Measurements from ENCODE around the gene GRN. TPM values are rescaled to one million over a fixed set of nuclear protein-coding genes. Genes with fewer than 3 reads are reported as not detected.

The GRN gene
- total RNA-seq, 4 donors from 2014 or later: 64.2 to 111 (median 87.1) TPM

GRCh38 chr17:44318077-44318892, 26.8 kb upstream of the GRN start:
- no peak for DNase-seq
- in situ Hi-C loops (cut with MboI; ENCODE audit: low sequenced_read_pairs in 4 of 4) (no loop called here), intact Hi-C loops (cut with DNase I; ENCODE audit: low total_unique reads) (no loop called here)
- TF ChIP-seq POLR2A (IDR thresholded peaks at IDR 0.05): no peak
- TF ChIP-seq CTCF (IDR thresholded peaks at IDR 0.05 in 4 of 5, conservative IDR thresholded peaks at IDR 0.05 in 1 of 5): no peak
- H3K4me1 ChIP-seq: peaks cover 0 to 7% of the 10 kb centered on the region in 2 donors
- peaks cover 36 to 40% (median 37%) of the 10 kb centered on the region in 3 donors for H3K27me3 ChIP-seq
- ATAC-seq: no peak
- no peaks in the 10 kb centered on the region for H3K9me3 ChIP-seq
- no peak overlapping the region for H3K27ac ChIP-seq
- peaks cover 0 to 38% of the 10 kb centered on the region in 2 donors for H3K36me3 ChIP-seq
- no peak overlapping the region for H3K4me3 ChIP-seq

- Histone ChIP-seq H3K27me3 (peaks cover 21 to 25% (median 23%) of the 10 kb centered on the region in 3 donors), H3K4me1 (peaks cover 6 to 13% of the 10 kb centered on the region in 2 donors), H3K4me3 (no peak overlapping the region), H3K9me3 (no peaks in the 10 kb centered on the region), H3K27ac (no peak overlapping the region), H3K36me3 (peaks cover 0 to 38% of the 10 kb centered on the region in 2 donors)
- DNase-seq (no peak), ATAC-seq (no peak)
- TF ChIP-seq POLR2A (IDR thresholded peaks at IDR 0.05): no peak
- in situ Hi-C loops (cut with MboI; ENCODE audit: low sequenced_read_pairs in 4 of 4): loop anchor here in 2 of 4 donors (5.0 to 10.0 kb wide), 2 partner anchors 98 to 175 kb away; partner anchors contain the start of gene HROB (in 1 of the 2)
- intact Hi-C loops (cut with DNase I; ENCODE audit: low total_unique reads): no loop called here
These were observed 25.0 kb upstream of the GRN start for GRCh38 chr17:44320066-44320465.

GRCh38 chr17:44321246-44322120, 23.6 kb upstream of the GRN start:
- intact Hi-C loops (cut with DNase I; ENCODE audit: low total_unique reads) (loop anchor here (2.0 kb wide), 1 partner anchor 179 kb away; no protein-coding TSS in a partner anchor), in situ Hi-C loops (cut with MboI; ENCODE audit: low sequenced_read_pairs in 4 of 4) (loop anchor here in 2 of 4 donors (5.0 to 10.0 kb wide), 2 partner anchors 99 to 177 kb away; partner anchors contain the start of gene HROB (in 1 of the 2))
- Histone ChIP-seq H3K36me3 (peaks cover 0 to 38% of the 10 kb centered on the region in 2 donors), H3K27me3 (peaks cover 9 to 12% (median 12%) of the 10 kb centered on the region in 3 donors), H3K9me3 (no peaks in the 10 kb centered on the region), H3K4me1 (peaks cover 13 to 22% of the 10 kb centered on the region in 2 donors), H3K27ac (no peak overlapping the region), H3K4me3 (no peak overlapping the region)
- DNase-seq (no peak), ATAC-seq (no peak)
- no peak for TF ChIP-seq POLR2A (IDR thresholded peaks at IDR 0.05)
- no peak for TF ChIP-seq CTCF (IDR thresholded peaks at IDR 0.05 in 4 of 5, conservative IDR thresholded peaks at IDR 0.05 in 1 of 5)

GRCh38 chr17:44322236-44322895, 22.7 kb upstream of the GRN start:
- no peak for ATAC-seq
- in situ Hi-C loops (cut with MboI; ENCODE audit: low sequenced_read_pairs in 4 of 4): loop anchor here in 2 of 4 donors (5.0 to 10.0 kb wide), 2 partner anchors 100 to 178 kb away; partner anchors contain the start of gene HROB (in 1 of the 2)

More at GRCh38 chr17:44322236-44322895, 22.7 kb upstream of the GRN start:
- DNase-seq: no peak
- Histone ChIP-seq H3K4me1 (peaks cover 16 to 22% of the 10 kb centered on the region in 2 donors), H3K36me3 (peaks cover 0 to 38% of the 10 kb centered on the region in 2 donors), H3K27ac (no peak overlapping the region), H3K27me3 (peaks cover under 1 to 4% (median 4%) of the 10 kb centered on the region in 3 donors), H3K4me3 (no peak overlapping the region), H3K9me3 (no peaks in the 10 kb centered on the region)
- intact Hi-C loops (cut with DNase I; ENCODE audit: low total_unique reads): loop anchor here (2.0 kb wide), 1 partner anchor 180 kb away; no protein-coding TSS in a partner anchor
- TF ChIP-seq CTCF (IDR thresholded peaks at IDR 0.05 in 4 of 5, conservative IDR thresholded peaks at IDR 0.05 in 1 of 5) (no peak), POLR2A (IDR thresholded peaks at IDR 0.05) (no peak)

All from gastrocnemius medialis (tissue), 4 donors.